ENCODE data around the gene TDRD10.

- TF ChIP-seq CTCF (conservative IDR thresholded peaks at IDR 0.05) = no peak
- TF ChIP-seq ZFX (IDR thresholded peaks at IDR 0.05) = no peak
Measured at GRCh38 chr1:154550657-154551056, 48.6 kb downstream of the TDRD10 start.

Data from C4-2B (cell line).